Gastrocnemius medialis (tissue), 4 donors: ENCODE measurements around the gene KCNQ4. TPM values are rescaled to one million over a fixed set of nuclear protein-coding genes. Genes with fewer than 3 reads are reported as not detected.
A peak's percentile ranks its signal among the peaks of the same experiment; 100 is the strongest.

Source experiments
- ATAC-seq, 2 donors: fragments of 150-250 bp; one replicate each; pipeline ENCODE4 v1.9.1; 2016
- DNase-seq, 2 donors: peaks; one replicate each; pipeline ENCODE4 v3.0.0-alpha.2; 2019
- H3K27ac ChIP-seq, 4 donors: fragments of 200-600 bp; sonication (generic); 1 replicate in 1 of 4; 2 replicates in 3 of 4; pipeline ENCODE4 v1.5.1; 2016 to 2018; ENCODE audit warnings: mild to moderate bottlenecking in 2 of 4, moderate library complexity in 1 of 4
- H3K27me3 ChIP-seq, 3 donors: fragments of 200-600 bp; sonication (generic) in 2 of 3; 1 replicate in 1 of 3; 2 replicates in 2 of 3; pipeline versions ENCODE4 v1.5.1 to v1.6.0; 2016 to 2019; ENCODE audit warnings: mild to moderate bottlenecking in 1 of 3, moderate library complexity in 1 of 3
- H3K36me3 ChIP-seq, 2 donors: fragments of 200-600 bp; sonication (generic) in 1 of 2; one replicate each; pipeline ENCODE4 v1.5.1; 2017 to 2018
- H3K4me1 ChIP-seq, 2 donors: fragments of 200-600 bp; sonication (generic) in 1 of 2; one replicate each; pipeline ENCODE4 v1.5.1; 2016 to 2017; ENCODE audit warnings: mild to moderate bottlenecking in 2 of 2
- H3K4me3 ChIP-seq, 4 donors: fragments of 200-600 bp; sonication (generic) in 3 of 4; 1 replicate in 1 of 4; 2 replicates in 3 of 4; pipeline ENCODE4 v1.5.1; 2016 to 2019; ENCODE audit warnings: mild to moderate bottlenecking in 2 of 4
- H3K9me3 ChIP-seq, 3 donors: fragments of 200-600 bp; sonication (generic) in 2 of 3; 1 replicate in 1 of 3; 2 replicates in 2 of 3; pipeline ENCODE4 v1.5.1; 2016 to 2019
- CTCF ChIP-seq, 5 experiments: fragments of 450-650 bp in 3 of 5; fragments of 200-600 bp in 2 of 5; sonication (generic) in 2 of 5; IDR thresholded peaks in 4 of 5; conservative IDR thresholded peaks in 1 of 5; 1 replicate in 4 of 5; 2 replicates in 1 of 5; pipeline ENCODE4 v1.5.1; 2016 to 2019; ENCODE audit warnings: antibody characterized with exemption in 5 of 5, mild to moderate bottlenecking in 3 of 5, moderate library complexity in 3 of 5
- POLR2A ChIP-seq, 2 donors: fragments of 450-650 bp; IDR thresholded peaks; one replicate each; pipeline ENCODE4 v1.6.1; 2017; ENCODE audit warnings: antibody characterized with exemption in 2 of 2, mild to moderate bottlenecking in 2 of 2, moderate library complexity in 2 of 2
- in situ Hi-C, 4 donors: fragments of 200-750 bp; cut with MboI; loops; one replicate each; pipeline versions ENCODE4 v1.15.0 to v1.8.0; 2017; ENCODE audit warnings: low sequenced_read_pairs in 4 of 4
- intact Hi-C: fragments of 100-400 bp; cut with DNase I; formaldehyde crosslinking; loops from one replicate; pipeline ENCODE4 v1.15.1; 2023; ENCODE audit warnings: low total_unique reads
- total RNA-seq, 4 donors: library from RNA; depleted of rRNA; stranded (reverse); fragments of >200 nt; gene quantifications; one replicate each; pipeline versions ENCODE4 v1.1.0 to v1.2.3, GENCODE V29; 2016

KCNQ4 gene
- total RNA-seq, 4 donors from 2014 or later, result 2.9 to 8.2 (median 3.5) TPM

GRCh38 chr1:40743452-40743851, 40.1 kb upstream of the KCNQ4 start:
- H3K36me3 ChIP-seq, result peaks cover 0 to 14% of the 10 kb centered on the region in 2 donors
- intact Hi-C loops, result no loop called here

GRCh38 chr1:40743860-40744259, 39.7 kb upstream of the KCNQ4 start:
- ATAC-seq, result no peak

More at GRCh38 chr1:40743452-40743851, 40.1 kb upstream of the KCNQ4 start:
- Histone ChIP-seq H3K4me1 (peaks cover 37 to 55% of the 10 kb centered on the region in 2 donors), H3K27me3 (no peaks in the 10 kb centered on the region), H3K4me3 (no peak overlapping the region), H3K9me3 (no peaks in the 10 kb centered on the region), H3K27ac (peak overlapping the region; percentile 19 to 60 (median 48))
- no peak for DNase-seq
- TF ChIP-seq CTCF (IDR thresholded peaks at IDR 0.05 in 4 of 5, conservative IDR thresholded peaks at IDR 0.05 in 1 of 5) (no peak), POLR2A (IDR thresholded peaks at IDR 0.05) (no peak)
- ATAC-seq, result no peak
- in situ Hi-C loops, result no loop called here

GRCh38 chr1:40745176-40745575, 38.4 kb upstream of the KCNQ4 start:
- no peak for DNase-seq
- Histone ChIP-seq H3K9me3 (no peaks in the 10 kb centered on the region), H3K4me3 (no peak overlapping the region), H3K4me1 (peaks cover 43 to 57% of the 10 kb centered on the region in 2 donors), H3K36me3 (peaks cover 0 to 8% of the 10 kb centered on the region in 2 donors), H3K27ac (peak overlapping the region in 2 of 4 donors; percentile 19 to 27), H3K27me3 (no peaks in the 10 kb centered on the region)
- intact Hi-C loops (no loop called here), in situ Hi-C loops (no loop called here)
- TF ChIP-seq POLR2A (IDR thresholded peaks at IDR 0.05) (no peak), CTCF (IDR thresholded peaks at IDR 0.05 in 4 of 5, conservative IDR thresholded peaks at IDR 0.05 in 1 of 5) (no peak)
- no peak for ATAC-seq

More at GRCh38 chr1:40743860-40744259, 39.7 kb upstream of the KCNQ4 start:
- TF ChIP-seq CTCF (IDR thresholded peaks at IDR 0.05 in 4 of 5, conservative IDR thresholded peaks at IDR 0.05 in 1 of 5) (no peak), POLR2A (IDR thresholded peaks at IDR 0.05) (no peak)
- DNase-seq, result no peak
- peak overlapping the region; percentile 19 to 60 (median 48) for H3K27ac ChIP-seq
- no peak overlapping the region for H3K4me3 ChIP-seq
- H3K27me3 ChIP-seq, result no peaks in the 10 kb centered on the region
- intact Hi-C loops, result no loop called here
- H3K36me3 ChIP-seq, result peaks cover 0 to 16% of the 10 kb centered on the region in 2 donors
- peaks cover 40 to 57% of the 10 kb centered on the region in 2 donors for H3K4me1 ChIP-seq
- no peaks in the 10 kb centered on the region for H3K9me3 ChIP-seq
- in situ Hi-C loops, result no loop called here

DNA sequence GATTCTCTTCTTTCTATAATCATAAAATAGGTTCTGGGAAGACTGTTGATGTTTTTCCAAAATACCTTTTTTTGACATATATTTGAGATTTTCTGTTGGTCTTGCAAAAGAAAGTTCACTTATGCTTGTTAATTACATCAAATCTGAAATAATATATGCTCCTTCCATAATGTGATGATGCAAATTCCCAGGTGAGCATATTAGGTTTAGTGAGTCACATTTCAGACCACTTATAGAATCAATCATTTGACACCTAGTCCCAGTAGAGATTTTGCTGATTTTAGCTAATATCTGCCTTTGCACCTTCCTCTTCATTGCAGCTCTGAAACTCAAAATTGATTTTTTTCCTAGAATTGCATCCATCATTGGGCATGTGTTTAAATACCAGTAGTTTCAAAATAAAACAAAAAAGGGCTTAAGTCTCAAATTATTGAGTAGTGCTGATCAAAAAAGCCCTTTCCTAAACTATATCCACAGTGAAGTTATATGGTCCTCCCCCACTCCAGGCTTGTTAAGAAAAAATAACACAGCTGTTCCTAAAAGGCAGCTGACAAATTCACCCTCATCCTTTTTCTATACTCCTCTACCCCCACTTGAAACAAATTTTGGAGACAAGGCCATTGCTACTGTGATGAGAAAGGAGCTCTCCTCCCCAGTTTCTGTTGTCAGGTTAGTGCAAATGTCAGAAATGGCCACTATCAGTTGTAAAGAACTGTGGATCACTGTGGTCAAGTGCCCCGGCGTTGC, 37.1 kb upstream of the KCNQ4 start:
- no peak for ATAC-seq
- Histone ChIP-seq H3K27ac (peak overlapping the region in 3 of 4 donors; percentile 15 to 84 (median 15)), H3K4me1 (peaks cover 35 to 46% of the 10 kb centered on the region in 2 donors), H3K36me3 (peaks cover 0 to 8% of the 10 kb centered on the region in 2 donors), H3K27me3 (no peaks in the 10 kb centered on the region), H3K4me3 (no peak overlapping the region), H3K9me3 (no peaks in the 10 kb centered on the region)
- intact Hi-C loops, result no loop called here
- no peak for DNase-seq
- in situ Hi-C loops, result no loop called here
- TF ChIP-seq POLR2A (IDR thresholded peaks at IDR 0.05) (no peak), CTCF (IDR thresholded peaks at IDR 0.05 in 4 of 5, conservative IDR thresholded peaks at IDR 0.05 in 1 of 5) (no peak)
